Erythroblast (primary cell): ENCODE measurements around the gene RALGPS1.

Source experiments
- GATA1 ChIP-seq: IDR thresholded peaks from 2 replicates; pipeline ENCODE4 v1.6.1; 2011; ENCODE audit warnings: low read depth, mild to moderate bottlenecking, control low read depth, low read length, moderate library complexity
- POLR2A ChIP-seq: IDR thresholded peaks from 2 replicates; pipeline ENCODE4 v1.6.1; 2011; ENCODE audit warnings: mild to moderate bottlenecking, low read length

GRCh38 chr9:127177665-127178265, 263.2 kb downstream of the RALGPS1 start:
- TF ChIP-seq POLR2A (no peak), GATA1 (no peak)
